Mesendoderm (in vitro differentiated cells): Measurements from ENCODE around the gene PARD3.

Experiments used
- DNase-seq: peaks from one replicate; pipeline ENCODE4 v3.0.0; 2013
- H2AK5ac ChIP-seq: 2 replicates; pipeline ENCODE4 v1.6.1; 2013; ENCODE audit warnings: low read length, inconsistent platforms
- H2BK120ac ChIP-seq: 2 replicates; pipeline ENCODE4 v1.6.1; 2013; ENCODE audit warnings: low read depth, mild to moderate bottlenecking, low read length, moderate library complexity, mixed read lengths
- H2BK15ac ChIP-seq: replicated peaks from 2 replicates; pipeline ENCODE4 v1.6.1; 2013; ENCODE audit warnings: low read depth, mild to moderate bottlenecking, moderate library complexity
- H2BK5ac ChIP-seq: 2 replicates; pipeline ENCODE4 v1.6.1; 2013; ENCODE audit warnings: low read length, inconsistent platforms
- H3K18ac ChIP-seq: 2 replicates; pipeline ENCODE4 v1.6.1; 2013; ENCODE audit warnings: mild to moderate bottlenecking, low read length, mixed read lengths
- H3K23ac ChIP-seq: one replicate; pipeline ENCODE4 v1.6.1; 2013; ENCODE audit warnings: low read length
- H3K27ac ChIP-seq: 2 replicates; pipeline ENCODE4 v1.5.1; 2013; ENCODE audit warnings: low read depth, mild to moderate bottlenecking, inconsistent platforms, low read length, moderate library complexity
- H3K27me3 ChIP-seq: 2 replicates; pipeline ENCODE4 v1.6.1; 2013; ENCODE audit warnings: low read length, control low read depth, mild to moderate bottlenecking, inconsistent platforms; ENCODE audit not compliant: insufficient read depth, poor library complexity
- H3K36me3 ChIP-seq: 2 replicates; pipeline ENCODE4 v1.6.1; 2013; ENCODE audit warnings: low read length, inconsistent platforms; ENCODE audit not compliant: control insufficient read depth, insufficient read depth
- H3K4ac ChIP-seq: one replicate; pipeline ENCODE4 v1.6.1; 2013; ENCODE audit warnings: low read depth, mild to moderate bottlenecking, low read length, moderate library complexity
- H3K4me1 ChIP-seq: 2 replicates; pipeline ENCODE4 v1.6.1; 2013; ENCODE audit warnings: low read depth, low read length, inconsistent platforms; ENCODE audit not compliant: control insufficient read depth
- H3K4me2 ChIP-seq: 2 replicates; pipeline ENCODE4 v1.6.1; 2013; ENCODE audit warnings: low read length
- H3K4me3 ChIP-seq: 2 replicates; pipeline ENCODE4 v1.5.1; 2013; ENCODE audit warnings: mild to moderate bottlenecking, low read length
- H3K56ac ChIP-seq: one replicate; pipeline ENCODE4 v1.6.1; 2013; ENCODE audit warnings: low read length
- H3K79me1 ChIP-seq: 2 replicates; pipeline ENCODE4 v1.6.1; 2013; ENCODE audit warnings: low read length, inconsistent platforms
- H3K79me2 ChIP-seq: 2 replicates; pipeline ENCODE4 v1.6.1; 2013; ENCODE audit warnings: mild to moderate bottlenecking, low read length; ENCODE audit not compliant: control insufficient read depth, insufficient read depth
- H3K9ac ChIP-seq: 2 replicates; pipeline ENCODE4 v1.6.1; 2013; ENCODE audit warnings: low read length, inconsistent platforms
- H4K5ac ChIP-seq: one replicate; pipeline ENCODE4 v1.6.1; 2013; ENCODE audit warnings: low read length
- H4K8ac ChIP-seq: one replicate; pipeline ENCODE4 v1.6.1; 2013; ENCODE audit warnings: low read depth, mild to moderate bottlenecking, control low read depth, low read length, moderate library complexity
- WGBS: extraction: QIAGEN DNeasy Blood & Tissue Kit; methylation state at CpG from one replicate; pipeline ENCODE4 v1.1.7; 2013; ENCODE audit warnings: low lambda C conversion rate, missing lambda C conversion rate; ENCODE audit not compliant: insufficient coverage; ENCODE audit errors: extremely low coverage; 5-methylcytosine and 5-hydroxymethylcytosine counted together

PARD3 gene

DNA sequence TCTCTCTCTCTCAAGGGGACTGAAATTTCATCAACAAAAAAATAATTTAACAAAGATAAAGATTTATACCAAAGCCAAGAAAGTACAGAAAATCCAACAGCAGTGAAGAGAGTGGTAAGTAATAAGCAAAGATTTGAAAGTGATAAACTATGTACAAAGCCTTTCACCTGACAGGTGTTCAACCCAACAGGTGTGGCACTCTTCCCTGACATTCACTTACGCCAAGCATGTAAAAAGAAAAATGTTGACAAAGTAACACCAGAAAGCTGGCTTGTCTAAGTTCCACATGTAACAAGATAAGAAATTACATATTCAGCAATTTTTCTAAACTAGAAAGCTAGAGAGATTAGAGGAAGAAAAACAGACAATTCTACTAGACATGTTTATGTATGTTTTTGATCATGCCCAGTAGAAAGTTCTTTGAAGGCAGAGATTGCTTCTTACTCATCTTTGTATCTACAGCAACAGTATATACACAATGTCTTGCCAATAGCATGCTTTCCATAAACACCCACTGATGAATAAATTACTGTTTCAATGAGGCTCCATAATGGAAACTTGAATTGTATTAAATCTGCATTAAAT, 468.5 kb downstream of the PARD3 start:
- no CpG with 5 or more reads among the region's 1 CpG for WGBS
- H3K36me3 ChIP-seq, result no peaks in the 10 kb centered on the region
- no peak overlapping the region for H3K27ac ChIP-seq

DNA sequence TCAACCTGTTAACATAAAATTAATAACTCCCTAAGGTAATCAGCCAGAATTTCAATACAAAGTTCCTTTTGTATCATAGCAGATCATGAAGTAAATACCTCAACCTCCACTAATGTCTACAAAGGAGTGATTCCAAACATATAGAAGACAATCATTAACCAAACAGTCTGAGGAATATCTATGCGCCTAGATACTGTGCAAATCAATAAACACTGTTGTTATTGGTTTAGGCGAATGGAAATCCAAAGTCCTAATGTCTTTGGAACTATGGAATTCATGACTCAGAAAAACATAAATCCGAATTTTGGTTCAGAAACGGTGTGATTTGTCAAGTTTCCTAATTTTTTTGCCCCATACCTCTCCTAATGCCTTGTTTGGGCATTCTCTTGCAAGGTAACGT, 469.7 kb downstream of the PARD3 start:
- H4K5ac ChIP-seq, result no peak overlapping the region
- no peak overlapping the region for H3K4me3 ChIP-seq
- H3K27me3 ChIP-seq, result no peaks in the 10 kb centered on the region
- H2BK15ac ChIP-seq, result no peak overlapping the region
- no CpG with 5 or more reads among the region's 5 CpGs for WGBS
- H3K4me1 ChIP-seq, result no peaks in the 10 kb centered on the region
- no peak overlapping the region for H3K4ac ChIP-seq
- H3K79me1 ChIP-seq, result no peaks in the 10 kb centered on the region
- no peak overlapping the region for H4K8ac ChIP-seq
- H3K23ac ChIP-seq, result no peak overlapping the region
- no peak for DNase-seq
- H3K36me3 ChIP-seq, result no peaks in the 10 kb centered on the region
- H3K9ac ChIP-seq, result no peak overlapping the region
- no peak overlapping the region for H3K56ac ChIP-seq
- no peaks in the 10 kb centered on the region for H3K79me2 ChIP-seq
- H3K4me2 ChIP-seq, result no peak overlapping the region
- no peak overlapping the region for H3K27ac ChIP-seq
- H2AK5ac ChIP-seq, result no peak overlapping the region
- H2BK5ac ChIP-seq, result no peak overlapping the region
- H3K18ac ChIP-seq, result no peak overlapping the region
- H2BK120ac ChIP-seq, result no peak overlapping the region

More for the DNA sequence above, 468.5 kb downstream of the PARD3 start:
- H2AK5ac ChIP-seq, result no peak overlapping the region
- no peak overlapping the region for H3K23ac ChIP-seq
- no peak overlapping the region for H3K56ac ChIP-seq
- no peaks in the 10 kb centered on the region for H3K4me1 ChIP-seq
- H4K8ac ChIP-seq, result no peak overlapping the region
- no peak overlapping the region for H3K4me3 ChIP-seq
- no peak overlapping the region for H2BK15ac ChIP-seq
- H2BK5ac ChIP-seq, result no peak overlapping the region
- H3K4me2 ChIP-seq, result no peak overlapping the region
- no peaks in the 10 kb centered on the region for H3K79me2 ChIP-seq
- H2BK120ac ChIP-seq, result no peak overlapping the region
- H3K27me3 ChIP-seq, result no peaks in the 10 kb centered on the region
- no peaks in the 10 kb centered on the region for H3K79me1 ChIP-seq
- no peak overlapping the region for H3K9ac ChIP-seq
- no peak overlapping the region for H3K4ac ChIP-seq
- no peak overlapping the region for H3K18ac ChIP-seq
- no peak for DNase-seq
- H4K5ac ChIP-seq, result no peak overlapping the region

DNA sequence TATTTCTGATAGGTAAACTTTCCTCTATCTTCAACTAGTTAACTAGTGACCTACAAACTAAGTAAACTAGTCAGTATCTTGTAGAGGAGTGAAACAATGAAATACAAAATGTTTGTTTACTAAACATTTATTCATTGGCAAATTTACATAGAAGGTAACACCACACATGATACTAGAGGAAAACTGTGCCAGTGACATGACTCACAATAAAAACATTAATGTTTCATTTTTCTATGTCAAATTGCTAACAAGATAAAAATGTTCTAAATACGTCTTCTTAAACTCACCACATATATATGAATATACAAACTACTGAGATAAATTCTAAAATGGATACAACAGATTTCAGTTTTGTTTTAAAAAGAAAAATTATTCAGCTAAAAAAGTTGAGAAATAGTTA, 471.3 kb downstream of the PARD3 start:
- Histone ChIP-seq H2BK5ac (no peak overlapping the region), H3K79me2 (no peaks in the 10 kb centered on the region)
- 100% methylated on average over 1 of the region's 1 CpG for WGBS

DNA sequence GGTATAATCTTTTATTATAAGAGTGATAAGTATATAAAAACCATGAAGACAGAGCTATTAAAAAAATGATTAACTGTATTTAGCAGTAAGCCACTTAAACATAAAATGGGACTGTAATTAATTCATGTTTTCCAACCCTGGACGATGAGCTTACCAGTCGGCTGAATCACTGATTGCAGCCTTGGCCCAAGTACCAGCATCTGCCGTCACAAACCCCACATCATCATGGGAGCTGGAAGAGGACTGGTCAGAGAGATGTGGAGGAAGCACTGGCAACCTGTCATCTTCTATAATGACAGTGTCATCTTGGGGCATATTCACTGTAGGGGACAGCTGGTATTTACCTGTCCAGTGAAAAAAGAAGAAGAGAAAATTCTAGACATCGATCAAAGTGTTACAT, 473.6 kb downstream of the PARD3 start:
- no peak overlapping the region for H3K18ac ChIP-seq
- no peak overlapping the region for H2BK120ac ChIP-seq
- no peak overlapping the region for H3K23ac ChIP-seq
- no peak overlapping the region for H3K56ac ChIP-seq
- no peaks in the 10 kb centered on the region for H3K4me1 ChIP-seq
- H3K79me2 ChIP-seq, result no peaks in the 10 kb centered on the region
- no CpG with 5 or more reads among the region's 4 CpGs for WGBS
- H2BK5ac ChIP-seq, result no peak overlapping the region
- DNase-seq, result no peak
- H3K27me3 ChIP-seq, result no peaks in the 10 kb centered on the region
- no peak overlapping the region for H3K4me2 ChIP-seq
- H2AK5ac ChIP-seq, result no peak overlapping the region
- no peak overlapping the region for H3K4me3 ChIP-seq
- H3K27ac ChIP-seq, result no peak overlapping the region
- no peak overlapping the region for H4K8ac ChIP-seq
- no peaks in the 10 kb centered on the region for H3K79me1 ChIP-seq
- no peak overlapping the region for H3K4ac ChIP-seq
- no peaks in the 10 kb centered on the region for H3K36me3 ChIP-seq
- H2BK15ac ChIP-seq, result no peak overlapping the region
- no peak overlapping the region for H4K5ac ChIP-seq
- no peak overlapping the region for H3K9ac ChIP-seq

More for the DNA sequence above, 471.3 kb downstream of the PARD3 start:
- Histone ChIP-seq H3K56ac (no peak overlapping the region), H3K27ac (no peak overlapping the region), H2BK120ac (no peak overlapping the region), H3K23ac (no peak overlapping the region), H3K18ac (no peak overlapping the region), H3K4me2 (no peak overlapping the region), H2AK5ac (no peak overlapping the region), H3K9ac (no peak overlapping the region), H3K27me3 (no peaks in the 10 kb centered on the region), H3K4me1 (no peaks in the 10 kb centered on the region), H3K79me1 (no peaks in the 10 kb centered on the region), H4K8ac (no peak overlapping the region), H3K4ac (no peak overlapping the region), H3K4me3 (no peak overlapping the region), H2BK15ac (no peak overlapping the region), H4K5ac (no peak overlapping the region), H3K36me3 (no peaks in the 10 kb centered on the region)
- no peak for DNase-seq

DNA sequence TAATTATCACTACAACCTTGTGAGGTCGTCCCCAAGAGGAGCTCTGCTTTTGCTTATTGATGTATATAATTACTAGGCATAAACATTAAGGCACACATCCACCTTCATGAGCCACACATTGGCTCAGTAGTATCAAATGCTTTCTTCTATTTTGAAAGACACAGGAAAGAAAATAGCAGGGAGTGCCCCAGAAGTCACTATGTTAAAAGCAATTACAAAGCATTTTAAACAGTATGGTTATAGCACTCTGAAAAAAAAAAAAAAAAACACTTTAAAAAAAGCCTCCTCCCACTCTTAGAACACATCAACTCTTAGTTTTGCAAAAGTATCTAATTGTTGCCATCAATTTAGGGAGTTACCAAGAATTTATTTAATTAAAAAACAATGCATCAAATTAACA, 474.2 kb downstream of the PARD3 start:
- Histone ChIP-seq H3K79me1 (no peaks in the 10 kb centered on the region), H4K8ac (no peak overlapping the region), H3K4ac (no peak overlapping the region), H3K56ac (no peak overlapping the region), H3K23ac (no peak overlapping the region), H4K5ac (no peak overlapping the region), H2AK5ac (no peak overlapping the region), H3K79me2 (no peaks in the 10 kb centered on the region), H3K36me3 (no peaks in the 10 kb centered on the region), H3K27ac (no peak overlapping the region), H2BK120ac (no peak overlapping the region), H3K18ac (no peak overlapping the region), H3K9ac (no peak overlapping the region), H2BK5ac (no peak overlapping the region), H3K4me2 (no peak overlapping the region), H3K27me3 (no peaks in the 10 kb centered on the region), H3K4me1 (no peaks in the 10 kb centered on the region), H2BK15ac (no peak overlapping the region), H3K4me3 (no peak overlapping the region)
- no CpG with 5 or more reads among the region's 1 CpG for WGBS
- no peak for DNase-seq
